Umbilical cord (tissue), 2 donors: ENCODE data around the gene MTNR1B. TPM values are rescaled to one million over a fixed set of nuclear protein-coding genes. Genes with fewer than 3 reads are reported as not detected.

Experiments
- DNase-seq: peaks from one replicate; pipeline ENCODE4 v3.0.0-alpha.2; 2015; ENCODE audit warnings: low spot score
- total RNA-seq: library from RNA; depleted of rRNA; stranded (reverse); fragments of >200 nt; gene quantifications from one replicate; pipeline ENCODE4 v1.2.3, GENCODE V29; 2014; ENCODE audit warnings: low replicate concordance; ENCODE audit not compliant: insufficient read depth

Gene MTNR1B
- not detected for total RNA-seq

DNA sequence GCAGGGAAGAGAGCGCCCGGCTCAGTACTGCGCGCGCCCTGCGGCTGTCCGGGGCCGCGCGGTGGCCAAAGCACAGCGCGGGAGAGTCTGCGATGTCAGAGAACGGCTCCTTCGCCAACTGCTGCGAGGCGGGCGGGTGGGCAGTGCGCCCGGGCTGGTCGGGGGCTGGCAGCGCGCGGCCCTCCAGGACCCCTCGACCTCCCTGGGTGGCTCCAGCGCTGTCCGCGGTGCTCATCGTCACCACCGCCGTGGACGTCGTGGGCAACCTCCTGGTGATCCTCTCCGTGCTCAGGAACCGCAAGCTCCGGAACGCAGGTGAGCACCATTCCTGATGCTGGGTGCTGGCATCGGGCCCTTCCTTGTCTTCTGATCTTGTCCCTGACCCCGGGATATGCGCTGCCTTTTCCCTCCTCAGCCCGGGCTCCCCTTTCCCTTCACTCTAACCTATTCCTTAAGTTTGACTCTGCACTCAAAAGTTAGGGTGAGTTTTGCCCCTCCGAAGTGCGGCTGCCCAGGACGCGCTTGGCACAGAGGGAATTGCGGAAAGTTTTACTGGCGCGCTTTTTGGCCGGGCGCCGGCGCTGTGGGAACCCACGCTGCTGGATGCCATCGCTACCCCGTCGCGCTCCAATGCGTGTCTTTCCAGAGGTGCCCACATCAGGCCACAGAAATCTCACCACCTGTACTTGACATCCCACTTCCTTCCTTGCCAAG, at the start of gene MTNR1B:
TSS of gene MTNR1B (plus strand) at position 18 of the 714 bp plus-strand sequence. CDS start at position 93, 75 bp downstream.
- no peak for DNase-seq

GRCh38 chr11:92920331-92920730, 49.1 kb upstream of the MTNR1B start:
- no peak for DNase-seq

DNA sequence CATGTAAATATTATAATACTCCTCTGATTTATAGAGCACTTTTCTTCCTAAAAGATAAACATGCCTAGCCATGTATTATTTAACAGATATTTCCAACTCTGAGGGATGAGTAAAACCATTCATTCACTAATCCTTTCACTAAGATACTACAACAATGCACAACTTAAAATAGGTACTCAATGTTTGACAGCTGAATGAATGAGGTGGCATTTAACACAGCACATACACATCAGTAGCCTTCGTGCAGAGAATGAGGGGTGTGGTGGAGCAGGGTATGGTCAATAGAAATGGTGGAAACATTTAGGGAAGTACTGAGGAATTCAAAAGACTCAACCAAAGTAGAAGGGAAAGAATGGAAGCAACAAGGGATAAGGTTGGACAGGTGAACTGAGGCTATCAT, 46.7 kb upstream of the MTNR1B start:
- DNase-seq, result no peak

GRCh38 chr11:92929246-92929645, 40.2 kb upstream of the MTNR1B start:
- no peak for DNase-seq

DNA sequence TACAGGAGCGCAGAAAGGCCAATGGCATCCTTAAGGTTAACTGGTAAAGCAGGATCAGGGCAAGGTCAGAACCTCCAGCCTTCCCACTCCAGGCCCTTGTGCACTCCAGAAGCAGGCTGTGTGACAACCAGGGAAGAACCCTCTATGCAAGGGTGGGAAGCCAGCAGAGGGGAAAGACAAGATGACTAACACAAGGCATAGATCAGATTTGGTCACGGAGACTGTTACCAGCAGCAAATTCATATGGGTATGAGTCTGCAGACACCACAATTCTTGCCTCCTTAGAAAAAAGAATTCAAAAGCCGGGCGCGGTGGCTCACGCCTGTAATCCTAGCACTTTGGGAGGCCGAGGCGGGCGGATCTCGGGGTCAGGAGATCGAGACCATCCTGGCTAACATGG, 39.8 kb upstream of the MTNR1B start:
- no peak for DNase-seq

DNA sequence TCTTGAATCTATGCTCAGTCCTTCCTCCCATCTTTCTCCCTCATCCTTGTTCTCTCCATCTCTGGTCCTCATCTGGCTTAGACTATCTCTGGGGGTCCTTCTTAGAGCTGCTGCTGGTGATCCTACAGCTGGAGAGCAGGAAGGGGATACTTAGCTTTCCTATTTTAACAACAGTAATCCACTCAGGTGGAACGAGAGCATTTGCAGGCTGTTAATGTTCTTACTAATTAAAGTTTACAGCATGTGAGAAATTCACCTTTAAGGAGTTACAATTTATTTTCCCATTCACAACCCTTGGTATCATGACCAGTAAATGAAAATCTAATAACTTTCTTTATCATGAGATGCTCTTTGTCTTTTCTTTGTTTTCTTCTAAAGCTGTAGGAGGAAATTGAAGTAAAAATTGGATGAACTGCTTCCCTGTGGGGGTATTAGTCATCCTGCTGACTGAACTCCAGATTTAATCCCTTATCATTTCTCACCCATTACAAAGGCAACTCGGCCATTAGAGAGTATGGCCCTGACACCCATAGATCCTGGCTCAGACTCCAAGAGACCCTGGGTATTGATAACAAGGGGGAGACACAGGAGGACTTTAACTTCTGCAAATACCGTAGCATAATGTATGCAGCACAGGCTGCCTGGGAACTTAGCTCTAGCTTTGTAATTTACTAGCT, 37.6 kb upstream of the MTNR1B start:
- DNase-seq, result no peak

- DNase-seq, result no peak
Measured at GRCh38 chr11:92939305-92939704, 30.1 kb upstream of the MTNR1B start.

- DNase-seq, result peak; percentile 44
Measured at GRCh38 chr11:92941676-92942571, 27.5 kb upstream of the MTNR1B start.

- no peak for DNase-seq
Measured at GRCh38 chr11:92946707-92947106, 22.7 kb upstream of the MTNR1B start.

GRCh38 chr11:92948116-92948515, 21.3 kb upstream of the MTNR1B start:
- DNase-seq, result no peak

DNA sequence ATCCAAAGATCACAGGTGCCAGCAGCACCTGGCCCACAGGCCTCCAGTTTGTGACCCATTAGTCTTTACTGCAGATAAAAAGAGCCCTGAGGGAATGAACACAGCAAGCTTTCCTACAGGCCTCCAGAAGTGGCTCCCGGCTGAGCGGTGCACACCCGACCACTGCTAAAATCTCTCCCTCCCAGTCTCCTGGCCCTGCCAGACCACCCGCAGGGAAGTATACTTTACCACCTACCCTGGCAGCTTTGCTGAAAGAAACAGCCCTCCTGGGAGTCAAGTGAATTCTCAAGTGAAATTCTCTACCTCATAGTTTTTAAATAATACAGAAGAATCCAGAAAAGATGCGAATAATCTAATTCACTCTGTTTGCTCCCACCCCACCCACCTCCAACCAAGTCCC, 15.4 kb upstream of the MTNR1B start:
- DNase-seq, result no peak

GRCh38 chr11:92955860-92956259, 13.6 kb upstream of the MTNR1B start:
- no peak for DNase-seq

- DNase-seq, result no peak
Measured at GRCh38 chr11:92960886-92961285, 8.6 kb upstream of the MTNR1B start.

- DNase-seq, result no peak
Measured at GRCh38 chr11:92962446-92962845, 7.0 kb upstream of the MTNR1B start.

- DNase-seq, result peak; percentile 12
Measured at GRCh38 chr11:92964471-92964870, 5.0 kb upstream of the MTNR1B start.

DNA sequence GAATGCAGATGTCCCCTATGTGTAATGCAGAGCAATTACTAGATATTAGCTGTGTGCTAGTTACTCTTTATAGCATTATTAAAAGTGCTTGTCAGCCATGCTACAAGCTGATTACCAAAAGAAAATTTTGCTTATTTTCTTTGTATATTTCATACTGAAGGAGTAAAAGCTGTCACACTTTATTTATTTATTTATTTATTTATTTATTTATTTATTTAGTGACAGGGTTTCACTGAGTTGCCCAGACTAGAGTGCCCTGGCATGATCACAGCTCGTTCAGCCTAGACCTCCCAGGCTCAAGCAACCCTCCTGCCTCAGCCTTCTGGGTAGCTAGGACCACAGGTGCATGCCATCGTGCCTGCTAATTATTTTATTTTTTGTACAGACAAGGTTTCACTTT, 4.3 kb upstream of the MTNR1B start:
- DNase-seq, result no peak

- DNase-seq, result no peak
Measured at GRCh38 chr11:92967178-92967577, 2.3 kb upstream of the MTNR1B start.

- no peak for DNase-seq
Measured at GRCh38 chr11:92967867-92968266, 1.6 kb upstream of the MTNR1B start.

DNA sequence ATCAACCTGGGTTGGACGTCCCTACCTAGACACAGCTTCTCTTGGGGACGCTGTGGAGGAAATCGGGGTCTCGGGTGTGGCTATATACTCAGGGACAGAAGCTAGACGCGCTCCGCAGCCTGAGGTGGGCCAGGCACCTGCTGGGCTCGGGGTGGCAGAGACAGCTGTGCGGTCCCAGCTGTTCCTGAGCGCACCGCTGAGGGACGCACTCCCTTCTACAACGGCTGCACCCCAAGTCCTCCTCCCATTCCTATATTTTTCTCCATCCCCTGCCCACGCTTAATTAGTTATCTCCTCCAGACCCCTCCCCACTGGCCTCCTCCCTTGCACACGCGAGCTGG, 188 bp upstream of the MTNR1B start:
- no peak for DNase-seq

- no peak for DNase-seq
Measured at GRCh38 chr11:92972248-92972647, 2.8 kb downstream of the MTNR1B start.

- DNase-seq, result no peak
Measured at GRCh38 chr11:92975285-92975684, 5.8 kb downstream of the MTNR1B start.

- no peak for DNase-seq
Measured at GRCh38 chr11:92976681-92977080, 7.2 kb downstream of the MTNR1B start.
